GM18861 (cell line): Measurements from ENCODE around the gene CCAR1.
"Not testable (repeated sequence)": the region's sequence is repeated elsewhere in the genome, so short reads cannot be mapped to it uniquely, and the experiment has no call there.

Experiments
- ATAC-seq: cut with Tn5 transposase; IDR thresholded peaks from one replicate; pipeline ENCODE4 v1.9.1; 2021; ENCODE audit not compliant: unreplicated experiment

CCAR1 gene

DNA sequence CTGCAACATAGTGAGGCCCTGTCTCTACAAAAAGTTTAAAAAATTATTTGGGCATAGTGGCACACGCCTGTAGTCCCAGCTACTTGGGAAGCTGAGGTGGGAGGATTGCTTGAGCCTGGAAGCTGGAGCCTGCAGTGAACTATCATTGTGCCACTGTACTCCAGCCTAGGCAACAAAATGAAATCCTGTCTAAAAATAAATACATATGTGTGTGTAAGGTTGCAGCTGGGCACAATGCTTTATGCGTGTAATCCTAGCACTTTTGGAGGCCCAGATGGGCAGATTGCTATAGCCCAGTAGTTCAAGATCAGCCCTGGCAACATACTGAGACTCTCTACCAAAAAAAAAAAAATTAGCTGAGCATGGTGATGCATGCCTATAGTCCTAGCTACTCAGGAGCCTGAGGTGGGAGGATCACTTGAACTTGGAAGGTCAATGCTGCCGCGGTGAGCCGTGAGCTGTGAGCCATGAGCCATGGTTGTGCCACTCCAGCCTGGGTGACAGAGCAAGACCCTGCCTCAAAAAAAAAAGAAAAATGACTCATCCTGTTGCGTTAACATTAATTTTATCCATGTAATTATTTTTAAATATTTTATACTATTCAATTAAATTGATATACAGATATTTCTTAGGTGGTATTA, 38.3 kb downstream of the CCAR1 start:
- ATAC-seq = no peak

GRCh38 chr10:68759967-68760366, 38.9 kb downstream of the CCAR1 start:
- no peak for ATAC-seq

- ATAC-seq = not testable (repeated sequence)
Observed at GRCh38 chr10:68767407-68767806, 46.4 kb downstream of the CCAR1 start.

GRCh38 chr10:68781613-68782574, 60.9 kb downstream of the CCAR1 start:
- ATAC-seq = no peak

- ATAC-seq = no peak
Observed at GRCh38 chr10:68784476-68784875, 63.4 kb downstream of the CCAR1 start.

DNA sequence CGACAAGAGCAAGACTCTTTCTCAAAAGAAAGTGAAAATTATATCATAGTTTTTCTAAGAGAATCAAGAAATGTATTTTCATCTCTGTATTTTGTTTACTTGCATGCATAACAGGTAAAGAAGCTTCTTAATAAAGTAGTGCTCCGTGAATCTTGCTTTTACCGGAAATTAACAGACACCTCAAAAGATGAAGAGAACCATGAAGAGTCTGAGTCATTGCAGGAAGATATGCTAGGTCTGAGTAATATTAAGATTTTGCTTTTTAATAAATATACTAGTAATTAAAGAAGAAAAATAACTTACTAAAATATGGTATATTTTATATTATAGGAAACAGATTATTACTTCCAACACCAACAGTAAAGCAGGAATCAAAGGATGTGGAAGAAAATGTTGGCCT, 66.8 kb downstream of the CCAR1 start:
- no peak for ATAC-seq

DNA sequence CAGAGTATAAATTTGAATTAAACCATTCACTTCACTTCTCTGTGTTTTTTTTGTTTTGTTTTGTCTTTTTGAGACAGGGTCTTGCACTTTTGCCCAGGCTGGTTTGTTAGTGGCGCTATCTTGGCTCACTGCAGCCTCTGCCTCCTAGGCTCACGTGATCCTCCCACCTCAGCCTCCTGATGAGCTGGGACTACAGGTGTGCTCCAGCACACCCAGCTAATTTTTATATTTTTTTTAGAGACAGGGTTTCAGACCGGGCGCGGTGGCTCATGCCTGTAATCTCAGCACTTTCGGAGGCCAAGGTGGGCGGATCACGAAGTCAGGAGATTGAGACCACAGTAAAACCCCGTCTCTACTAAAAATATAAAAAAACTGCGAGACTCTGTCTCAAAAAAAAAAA, 69.4 kb downstream of the CCAR1 start:
- no peak for ATAC-seq

GRCh38 chr10:68792115-68792514, 71.1 kb downstream of the CCAR1 start:
- no peak for ATAC-seq

DNA sequence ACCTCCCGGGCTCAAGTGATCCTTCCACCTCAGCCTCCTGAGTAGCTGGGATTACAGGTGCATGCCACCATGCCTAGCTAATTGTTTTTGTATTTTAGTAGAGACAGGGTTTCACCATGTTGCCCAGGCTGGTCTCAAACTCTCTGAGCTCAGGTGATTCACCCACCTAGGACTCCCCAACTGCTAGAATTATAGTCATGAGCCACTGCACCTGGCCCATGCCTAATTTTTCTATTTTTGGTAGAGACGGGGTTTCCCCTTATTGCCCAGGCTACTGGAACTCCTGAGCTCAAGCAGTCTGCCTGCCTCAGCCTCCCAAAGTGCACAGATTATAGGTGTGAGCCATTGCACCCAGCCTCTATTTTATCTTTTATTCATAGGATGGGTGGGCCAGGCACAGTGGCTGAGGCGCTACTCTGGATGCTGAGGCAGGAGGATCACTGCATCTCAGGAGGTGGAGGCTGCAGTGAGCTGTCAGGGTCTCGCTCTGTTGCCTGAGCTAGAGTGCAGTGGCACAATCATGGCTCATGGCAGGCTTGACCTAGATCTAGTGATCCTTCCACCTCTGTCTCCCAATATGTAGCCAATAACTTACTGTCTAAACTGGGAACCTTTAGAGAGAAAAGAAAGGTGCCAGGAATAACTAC, 75.0 kb downstream of the CCAR1 start:
- no peak for ATAC-seq

DNA sequence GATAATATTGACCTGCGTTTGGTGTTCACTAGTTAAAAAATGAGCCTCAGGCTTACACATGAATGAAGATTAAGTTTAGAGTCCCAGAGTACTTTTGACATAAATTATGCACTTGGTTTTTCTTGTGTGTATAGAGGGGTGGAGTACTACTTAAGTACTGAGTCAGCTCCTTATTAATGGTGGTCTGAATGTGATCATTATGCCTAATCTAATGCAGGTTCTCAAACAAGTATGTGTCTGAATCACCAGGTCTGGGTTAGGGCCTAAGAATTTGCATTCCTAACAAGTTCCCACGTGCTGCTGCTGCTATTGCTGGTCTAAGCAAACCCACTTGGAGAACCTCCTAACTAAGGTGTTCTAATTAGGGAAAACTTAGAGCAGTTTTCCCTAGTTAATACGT, 75.6 kb downstream of the CCAR1 start:
- no peak for ATAC-seq

- ATAC-seq = no peak
Observed at GRCh38 chr10:68800211-68800610, 79.2 kb downstream of the CCAR1 start.

GRCh38 chr10:68804692-68805091, 83.7 kb downstream of the CCAR1 start:
- no peak for ATAC-seq

DNA sequence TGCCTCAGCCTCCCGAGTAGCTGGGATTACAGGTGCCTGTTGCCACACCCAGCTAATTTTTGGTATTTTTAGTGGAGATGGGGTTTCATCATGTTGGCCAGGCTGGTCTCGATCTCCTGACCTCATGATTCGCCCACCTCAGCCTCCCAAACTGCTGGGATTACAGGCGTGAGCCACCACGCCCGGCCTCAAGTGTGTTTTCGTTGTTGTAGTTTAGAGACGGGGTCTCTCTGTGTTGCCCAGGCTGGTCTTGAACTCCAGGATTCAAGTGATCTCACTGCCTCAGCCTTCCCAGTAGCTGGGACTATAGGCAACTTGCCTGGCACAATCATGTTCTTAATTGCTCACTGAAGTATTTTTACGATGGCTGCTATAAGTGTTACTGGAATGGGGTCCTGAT, 89.8 kb downstream of the CCAR1 start:
- not testable (repeated sequence) for ATAC-seq

DNA sequence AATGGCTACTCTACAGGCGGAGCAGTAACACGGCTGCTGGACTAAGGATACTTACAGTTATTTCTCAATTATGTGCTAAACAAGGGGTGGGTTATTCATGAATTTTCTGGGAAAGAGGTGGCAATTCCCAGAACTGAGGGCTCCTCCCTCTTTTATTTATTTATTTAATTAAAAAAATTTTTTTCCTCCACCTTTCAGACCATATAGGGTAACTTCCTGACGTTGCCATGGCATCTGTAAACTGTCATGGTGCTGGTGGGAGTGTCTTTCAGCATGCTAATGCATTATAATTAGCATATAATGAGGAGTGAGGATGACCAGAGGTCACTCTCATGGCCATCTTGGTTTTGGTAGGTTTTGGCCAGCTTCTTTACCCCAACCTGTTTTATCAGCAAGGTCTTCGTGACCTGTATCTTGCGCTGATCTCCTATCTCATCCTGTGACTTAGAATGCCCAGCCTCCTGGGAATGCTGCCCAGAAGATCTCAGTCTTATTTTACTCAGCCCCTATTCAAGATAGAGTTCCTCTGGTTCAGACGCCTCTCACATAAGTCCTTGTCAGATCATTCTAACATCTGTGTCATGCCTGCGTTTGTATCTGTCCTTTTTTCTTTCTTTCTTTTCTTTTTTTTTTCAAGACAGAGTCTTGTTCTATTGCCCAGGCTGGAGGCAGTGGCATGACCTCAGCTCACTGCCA, 90.4 kb downstream of the CCAR1 start:
- ATAC-seq = no peak

DNA sequence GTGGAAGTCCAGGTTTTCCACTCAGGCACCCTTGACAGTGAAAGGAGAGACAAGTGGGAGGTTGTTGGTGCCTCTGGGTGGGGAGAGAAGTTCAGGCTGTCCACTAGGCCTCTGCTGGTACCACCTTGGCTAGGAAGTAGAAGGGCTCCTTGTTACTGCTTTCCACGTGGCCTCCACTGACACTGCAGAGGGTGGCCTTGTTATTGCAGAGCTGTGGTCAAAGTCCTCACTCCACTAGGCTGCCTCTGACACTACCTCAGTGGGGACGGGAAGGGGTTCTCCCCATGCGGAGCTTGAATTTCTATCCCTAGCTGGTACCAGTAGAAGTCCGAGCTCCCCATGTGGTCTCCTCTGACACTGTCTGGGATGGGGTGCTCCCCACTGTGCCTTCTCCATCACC, 91.4 kb downstream of the CCAR1 start:
- ATAC-seq = no peak

DNA sequence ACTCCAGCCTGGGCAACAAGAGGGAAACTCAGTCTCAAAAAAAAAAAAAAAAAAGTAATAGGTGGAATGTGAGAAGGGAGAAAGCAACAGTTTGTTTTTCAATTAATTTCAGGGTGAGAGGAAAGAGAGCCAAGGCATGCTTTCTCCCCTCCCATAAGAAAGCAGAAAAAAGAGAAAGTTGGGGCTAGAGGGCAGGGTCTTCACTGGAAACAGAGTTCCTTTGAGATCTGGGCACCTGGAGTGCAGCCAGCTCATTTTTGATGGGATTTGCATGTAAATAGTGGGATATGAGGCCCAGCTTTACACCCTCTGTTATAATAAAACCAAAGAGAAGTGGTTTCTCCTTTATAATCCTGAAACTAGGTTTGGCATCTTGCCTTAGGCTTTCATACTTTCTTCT, 92.5 kb downstream of the CCAR1 start:
- ATAC-seq = no peak

- ATAC-seq = no peak
Observed at GRCh38 chr10:68816796-68817412, 95.9 kb downstream of the CCAR1 start.

- ATAC-seq = not testable (repeated sequence)
Observed at GRCh38 chr10:68820359-68820758, 99.3 kb downstream of the CCAR1 start.

- not testable (repeated sequence) for ATAC-seq
Observed at GRCh38 chr10:68822626-68823025, 101.6 kb downstream of the CCAR1 start.

DNA sequence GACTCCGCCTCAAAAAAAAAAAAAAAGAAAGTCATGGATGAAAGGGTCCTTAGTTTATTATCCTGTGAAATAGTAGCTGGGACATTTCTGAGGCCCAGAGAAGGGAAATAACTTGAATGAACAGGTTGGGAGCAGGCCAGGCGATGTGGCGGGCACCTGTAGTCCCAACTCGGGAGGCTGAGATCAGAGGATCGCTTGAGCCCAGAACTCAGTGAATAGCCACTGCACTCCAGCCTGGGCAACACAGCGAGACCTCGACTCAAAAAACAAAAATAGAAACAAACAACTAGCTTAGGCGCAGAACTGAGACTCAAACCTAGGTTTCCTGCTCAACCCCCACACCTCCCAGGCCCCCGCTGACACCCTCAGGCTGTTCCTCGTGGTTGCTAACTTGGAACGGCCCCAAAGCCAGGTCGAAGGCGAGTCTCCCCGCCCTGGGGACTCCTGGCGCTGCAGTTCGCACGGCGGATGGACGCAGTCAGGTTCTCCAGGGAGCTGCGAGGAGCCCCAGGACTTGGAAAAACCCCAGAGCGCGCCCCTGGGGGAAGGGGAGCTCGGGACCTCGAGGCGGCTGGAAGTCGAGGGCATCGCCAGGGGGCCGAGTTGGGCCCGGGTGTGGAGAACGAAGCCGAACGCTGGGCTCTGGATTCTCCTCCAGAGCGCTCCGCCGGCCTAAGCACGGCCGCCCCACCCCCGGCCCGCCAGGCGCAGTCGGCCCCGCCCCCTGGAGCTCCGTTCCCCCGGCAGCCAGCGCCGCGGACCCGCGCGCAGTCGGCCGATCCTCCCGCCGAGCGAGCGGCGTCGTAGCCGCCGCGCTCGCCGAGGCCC, 105.9 kb downstream of the CCAR1 start, which contains the start of gene STOX1:
TSS of gene STOX1 (plus strand) at position 768 of the 828 bp plus-strand sequence. CDS start 93 bp downstream, outside the sequence.
- ATAC-seq = peak; percentile 36
